Activated CD4-positive, alpha-beta memory T cell treated with anti-CD3 and anti-CD28 coated beads for 36 hours (primary cell): ENCODE data around the gene ABHD2. TPM values are rescaled to one million over a fixed set of nuclear protein-coding genes. Genes with fewer than 3 reads are reported as not detected.
A peak's percentile ranks its signal among the peaks of the same experiment; 100 is the strongest.
"Not testable (repeated sequence)": the region's sequence is repeated elsewhere in the genome, so short reads cannot be mapped to it uniquely, and the experiment has no call there.

Source experiments
- CTCF ChIA-PET: fragments of 350-600 bp; sonication (Branson Sonifier 250); formaldehyde crosslinking; loops from one replicate; lab custom pipeline; 2021; ENCODE audit warnings: antibody characterized with exemption, inconsistent platforms; lab: Charles Lee
- POLR2A ChIA-PET: fragments of 350-600 bp; sonication (Branson Sonifier 250); formaldehyde crosslinking; loops from one replicate; lab custom pipeline; 2021; ENCODE audit warnings: antibody characterized with exemption; lab: Charles Lee
- DNase-seq: peaks from one replicate; pipeline ENCODE4 v3.0.0-alpha.2; 2020
- H3K27ac Mint-ChIP-seq: one replicate; pipeline ENCODE4 v1.8.0; 2021; ENCODE audit warnings: mixed read lengths
- H3K27me3 Mint-ChIP-seq: one replicate; pipeline ENCODE4 v1.8.0; 2021; ENCODE audit warnings: mixed read lengths
- H3K36me3 Mint-ChIP-seq: one replicate; pipeline ENCODE4 v1.8.0; 2021; ENCODE audit warnings: mixed read lengths
- H3K4me1 Mint-ChIP-seq: one replicate; pipeline ENCODE4 v1.8.0; 2021; ENCODE audit warnings: low read depth, mixed read lengths
- H3K4me3 Mint-ChIP-seq: one replicate; pipeline ENCODE4 v1.8.0; 2021; ENCODE audit warnings: mild to moderate bottlenecking, mixed read lengths
- H3K9me3 Mint-ChIP-seq: one replicate; pipeline ENCODE4 v1.8.0; 2021; ENCODE audit warnings: mixed read lengths
- intact Hi-C: fragments of 100-400 bp; cut with micrococcal nuclease; formaldehyde crosslinking; loops from one replicate; pipeline ENCODE4 v1.15.1; 2023
- total RNA-seq, 2 experiments: library from RNA; stranded (reverse); gene quantifications; one replicate each; pipeline ENCODE4 v1.2.3, GENCODE V29; 2021

ABHD2 gene
- 10 to 100 TPM; 36.0 to 38.5 TPM for total RNA-seq

- peaks cover 2% of the 10 kb centered on the region for H3K36me3 Mint-ChIP-seq
- CTCF ChIA-PET: interaction anchor here (0.8 to 7.8 kb wide), 12 partner anchors 8 to 156 kb away, joined by 3 to 52 read pairs (median 4); partner anchors contain the start of gene FANCI
- intact Hi-C loops: loop anchor here (1.0 to 5.0 kb wide), 4 partner anchors 11 to 542 kb away; partner anchors contain the start of genes AEN, DET1 and FANCI
- H3K4me1 Mint-ChIP-seq: peaks cover 36% of the 10 kb centered on the region
- no peaks in the 10 kb centered on the region for H3K27me3 Mint-ChIP-seq
- POLR2A ChIA-PET: interaction anchor here (0.6 to 4.3 kb wide), 7 partner anchors 10 to 90 kb away, joined by 3 to 26 read pairs (median 5); no protein-coding TSS in a partner anchor
- H3K4me3 Mint-ChIP-seq: no peak within 1 kb of the TSS
- peak; percentile 99 for DNase-seq
- H3K27ac Mint-ChIP-seq: no peak within 1 kb of the TSS
- no peaks in the 10 kb centered on the region for H3K9me3 Mint-ChIP-seq
Observed at GRCh38 chr15:89087830-89088604, at the start of gene ABHD2. TSS of gene ABHD2 (plus strand) at chr15:89088456. CDS start at chr15:89116328, 27,872 bp downstream.

GRCh38 chr15:89039142-89039541 lies 49.1 kb upstream of the ABHD2 start:
- DNase-seq: no peak
- Mint-ChIP-seq H3K27ac (no peak overlapping the region), H3K36me3 (no peaks in the 10 kb centered on the region), H3K27me3 (peaks cover 15% of the 10 kb centered on the region), H3K4me3 (no peak overlapping the region), H3K4me1 (peaks cover 3% of the 10 kb centered on the region), H3K9me3 (no peaks in the 10 kb centered on the region)
- intact Hi-C loops: no loop called here
- POLR2A ChIA-PET: no interaction called here
- CTCF ChIA-PET: no interaction called here

GRCh38 chr15:89041507-89041906 lies 46.7 kb upstream of the ABHD2 start:
- POLR2A ChIA-PET: no interaction called here
- Mint-ChIP-seq H3K4me3 (no peak overlapping the region), H3K9me3 (peaks cover 1% of the 10 kb centered on the region), H3K36me3 (no peaks in the 10 kb centered on the region), H3K27ac (no peak overlapping the region), H3K27me3 (peaks cover 12% of the 10 kb centered on the region), H3K4me1 (peaks cover 3% of the 10 kb centered on the region)
- CTCF ChIA-PET: interaction anchor here (0.8 to 1.0 kb wide), 3 partner anchors 16 to 136 kb away, joined by 3 to 4 read pairs (median 3); no protein-coding TSS in a partner anchor
- intact Hi-C loops: no loop called here
- DNase-seq: no peak

- intact Hi-C loops: no loop called here
- no peak overlapping the region for H3K4me3 Mint-ChIP-seq
- POLR2A ChIA-PET: no interaction called here
- H3K36me3 Mint-ChIP-seq: no peaks in the 10 kb centered on the region
- H3K27ac Mint-ChIP-seq: no peak overlapping the region
- DNase-seq: no peak
- peaks cover 3% of the 10 kb centered on the region for H3K9me3 Mint-ChIP-seq
- H3K27me3 Mint-ChIP-seq: peaks cover 10% of the 10 kb centered on the region
- CTCF ChIA-PET: interaction anchor here (0.8 to 1.0 kb wide), 3 partner anchors 15 to 135 kb away, joined by 3 to 4 read pairs (median 3); no protein-coding TSS in a partner anchor
- peaks cover 3% of the 10 kb centered on the region for H3K4me1 Mint-ChIP-seq
Observed at GRCh38 chr15:89042387-89042786, 45.9 kb upstream of the ABHD2 start.

GRCh38 chr15:89043031-89044002 lies 44.9 kb upstream of the ABHD2 start:
- no peaks in the 10 kb centered on the region for H3K36me3 Mint-ChIP-seq
- DNase-seq: no peak
- no peak overlapping the region for H3K27ac Mint-ChIP-seq
- H3K27me3 Mint-ChIP-seq: peaks cover 2% of the 10 kb centered on the region
- CTCF ChIA-PET: interaction anchor here (0.9 kb wide), 1 partner anchor 138 kb away, joined by 3 read pairs; no protein-coding TSS in a partner anchor
- H3K9me3 Mint-ChIP-seq: peaks cover 3% of the 10 kb centered on the region
- peaks cover 3% of the 10 kb centered on the region for H3K4me1 Mint-ChIP-seq
- H3K4me3 Mint-ChIP-seq: no peak overlapping the region
- POLR2A ChIA-PET: no interaction called here
- intact Hi-C loops: no loop called here

- CTCF ChIA-PET: interaction anchor here (1.0 kb wide), 1 partner anchor 9 kb away, joined by 5 read pairs; no protein-coding TSS in a partner anchor
- POLR2A ChIA-PET, H3K27ac Mint-ChIP-seq, DNase-seq, H3K9me3 Mint-ChIP-seq, H3K36me3 Mint-ChIP-seq, intact Hi-C loops, H3K27me3 Mint-ChIP-seq: not testable (repeated sequence)
- Mint-ChIP-seq H3K4me1 (peaks cover 19% of the 10 kb centered on the region), H3K4me3 (peak overlapping the region; percentile 39)
Observed at GRCh38 chr15:89049016-89049666, 39.1 kb upstream of the ABHD2 start.

- DNase-seq: no peak
- ChIA-PET POLR2A (no interaction called here), CTCF (interaction anchor here (1.3 to 12.1 kb wide), 3 partner anchors 37 to 124 kb away, joined by 4 to 276 read pairs (median 5); partner anchors contain the start of gene ABHD2)
- peaks cover 19% of the 10 kb centered on the region for H3K4me1 Mint-ChIP-seq
- H3K4me3 Mint-ChIP-seq: no peak overlapping the region
- intact Hi-C loops: no loop called here
- peaks cover 2% of the 10 kb centered on the region for H3K36me3 Mint-ChIP-seq
- H3K27ac Mint-ChIP-seq: no peak overlapping the region
- no peaks in the 10 kb centered on the region for H3K9me3 Mint-ChIP-seq
- H3K27me3 Mint-ChIP-seq: no peaks in the 10 kb centered on the region
Observed at GRCh38 chr15:89051875-89052274, 36.4 kb upstream of the ABHD2 start.

GRCh38 chr15:89052474-89052873 lies 35.8 kb upstream of the ABHD2 start:
- H3K27me3 Mint-ChIP-seq: no peaks in the 10 kb centered on the region
- no peak overlapping the region for H3K27ac Mint-ChIP-seq
- ChIA-PET POLR2A (no interaction called here), CTCF (interaction anchor here (1.1 to 12.1 kb wide), 3 partner anchors 36 to 148 kb away, joined by 4 to 276 read pairs (median 4); partner anchors contain the start of gene ABHD2)
- intact Hi-C loops: no loop called here
- no peak for DNase-seq
- peaks cover 23% of the 10 kb centered on the region for H3K4me1 Mint-ChIP-seq
- no peak overlapping the region for H3K4me3 Mint-ChIP-seq
- peaks cover 2% of the 10 kb centered on the region for H3K36me3 Mint-ChIP-seq
- H3K9me3 Mint-ChIP-seq: no peaks in the 10 kb centered on the region

- ChIA-PET CTCF (interaction anchor here (1.6 to 12.1 kb wide), 2 partner anchors 75 to 121 kb away, joined by 7 to 276 read pairs; no protein-coding TSS in a partner anchor), POLR2A (no interaction called here)
- Mint-ChIP-seq H3K4me1 (peaks cover 18% of the 10 kb centered on the region), H3K9me3 (no peaks in the 10 kb centered on the region), H3K27me3 (no peaks in the 10 kb centered on the region), H3K27ac (no peak overlapping the region), H3K36me3 (no peaks in the 10 kb centered on the region), H3K4me3 (no peak overlapping the region)
- DNase-seq: no peak
- intact Hi-C loops: loop anchor here (5.0 kb wide), 1 partner anchor 37 kb away; no protein-coding TSS in a partner anchor
Observed at GRCh38 chr15:89054873-89055272, 33.4 kb upstream of the ABHD2 start.

GRCh38 chr15:89057506-89058133 lies 30.6 kb upstream of the ABHD2 start:
- H3K9me3 Mint-ChIP-seq: no peaks in the 10 kb centered on the region
- POLR2A ChIA-PET: interaction anchor here (1.1 to 1.8 kb wide), 3 partner anchors 31 to 120 kb away, joined by 3 to 5 read pairs (median 3); no protein-coding TSS in a partner anchor

More at GRCh38 chr15:89057506-89058133, 30.6 kb upstream of the ABHD2 start:
- no peaks in the 10 kb centered on the region for H3K36me3 Mint-ChIP-seq
- intact Hi-C loops: loop anchor here (1.0 to 5.0 kb wide), 3 partner anchors 35 to 120 kb away; no protein-coding TSS in a partner anchor
- H3K4me1 Mint-ChIP-seq: peaks cover 11% of the 10 kb centered on the region
- DNase-seq: peak; percentile 90
- H3K27me3 Mint-ChIP-seq: no peaks in the 10 kb centered on the region
- H3K4me3 Mint-ChIP-seq: no peak overlapping the region
- CTCF ChIA-PET: interaction anchor here (0.6 to 12.1 kb wide), 40 partner anchors 9 to 186 kb away, joined by 3 to 276 read pairs (median 4); partner anchors contain the start of genes ABHD2, FANCI and HAPLN3
- H3K27ac Mint-ChIP-seq: no peak overlapping the region
